Stimulated activated CD4-positive, alpha-beta T cell treated with anti-CD3 and anti-CD28 coated beads, Interleukin-1b, Interleukin-23, amount 100 ng/mL, for 48 hours (primary cell): ENCODE measurements around the gene GJB3.
"Not testable (repeated sequence)": the region's sequence is repeated elsewhere in the genome, so short reads cannot be mapped to it uniquely, and the experiment has no call there.

Experiments used
- DNase-seq: peaks from one replicate; pipeline ENCODE4 v3.0.0-alpha.2; 2020

GJB3 gene

GRCh38 chr1:34761176-34761761, 19.7 kb upstream of the GJB3 start:
- DNase-seq: no peak

DNA sequence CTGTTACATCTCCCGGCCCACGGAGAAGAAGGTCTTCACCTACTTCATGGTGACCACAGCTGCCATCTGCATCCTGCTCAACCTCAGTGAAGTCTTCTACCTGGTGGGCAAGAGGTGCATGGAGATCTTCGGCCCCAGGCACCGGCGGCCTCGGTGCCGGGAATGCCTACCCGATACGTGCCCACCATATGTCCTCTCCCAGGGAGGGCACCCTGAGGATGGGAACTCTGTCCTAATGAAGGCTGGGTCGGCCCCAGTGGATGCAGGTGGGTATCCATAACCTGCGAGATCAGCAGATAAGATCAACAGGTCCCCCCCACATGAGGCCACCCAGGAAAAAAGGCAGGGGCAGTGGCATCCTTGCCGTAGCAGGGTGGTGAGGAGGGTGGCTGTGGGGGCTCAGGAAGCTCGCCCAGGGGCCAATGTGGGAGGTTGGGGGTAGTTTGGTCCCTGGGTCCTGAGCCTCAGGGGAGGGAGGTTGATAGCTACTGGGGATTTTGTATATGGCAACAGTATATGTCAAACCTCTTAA, 19.2 kb upstream of the GJB3 start:
- no peak for DNase-seq

DNA sequence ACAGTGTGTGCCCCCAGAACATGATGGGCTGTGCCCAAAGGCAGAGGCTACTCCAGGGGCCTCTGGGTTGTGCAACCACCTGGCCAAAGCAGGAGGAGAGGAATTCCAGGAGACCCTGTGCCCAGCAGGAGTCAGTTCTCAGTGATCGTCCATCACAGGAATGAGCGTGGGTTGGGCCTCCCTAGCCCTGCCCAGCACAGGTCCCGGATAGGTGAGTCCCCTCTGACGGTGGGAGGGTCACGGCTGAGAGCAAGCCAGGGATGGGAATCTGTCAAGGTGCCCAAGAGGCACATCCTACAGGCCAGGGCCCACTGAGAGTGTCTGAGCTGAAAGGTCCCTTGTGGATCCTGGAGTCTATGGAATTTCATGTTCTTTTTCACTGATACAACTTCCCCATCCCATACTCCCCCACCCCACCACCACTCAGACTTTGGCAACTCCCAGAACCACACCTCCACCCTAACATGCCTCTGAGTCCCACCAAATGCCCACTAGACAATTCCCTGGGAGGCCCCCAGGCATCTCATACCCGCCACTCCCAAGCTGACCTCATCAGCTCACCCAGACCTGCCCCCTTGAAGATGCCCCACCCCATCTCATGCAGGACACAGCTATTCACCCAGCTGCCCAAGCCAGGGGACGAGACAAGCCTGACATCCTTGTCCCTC, 18.4 kb upstream of the GJB3 start:
- DNase-seq: no peak

DNA sequence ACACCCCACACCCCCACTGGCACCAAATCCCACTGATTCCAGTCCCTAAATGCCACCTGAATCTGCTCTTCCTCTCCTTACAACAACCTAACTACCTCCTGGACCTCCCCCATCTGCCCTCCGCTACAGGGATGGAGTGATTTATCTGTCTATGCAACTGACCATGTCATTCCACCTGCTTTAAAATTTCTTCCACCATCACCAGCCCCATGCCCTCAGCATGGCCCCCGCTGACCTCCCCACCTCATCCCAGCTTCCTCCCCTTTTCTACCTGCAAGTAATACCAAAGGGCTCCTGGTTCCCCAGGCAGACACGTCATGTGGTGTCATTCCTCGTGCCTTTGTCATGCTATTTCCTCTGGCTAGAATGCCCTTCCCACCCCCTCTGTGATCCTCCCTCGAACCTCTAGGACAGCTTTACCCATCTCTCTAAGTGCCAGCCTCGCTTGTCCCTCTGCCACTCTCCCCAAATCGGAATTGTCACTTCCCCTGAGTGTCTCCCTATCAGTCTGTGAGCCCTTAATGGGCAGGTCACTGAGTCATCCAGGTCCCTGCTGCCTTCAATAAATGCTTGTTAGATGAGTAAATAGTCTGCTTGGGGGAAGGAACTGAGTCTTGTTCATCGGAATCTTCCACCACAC, 17.8 kb upstream of the GJB3 start:
- DNase-seq: no peak

DNA sequence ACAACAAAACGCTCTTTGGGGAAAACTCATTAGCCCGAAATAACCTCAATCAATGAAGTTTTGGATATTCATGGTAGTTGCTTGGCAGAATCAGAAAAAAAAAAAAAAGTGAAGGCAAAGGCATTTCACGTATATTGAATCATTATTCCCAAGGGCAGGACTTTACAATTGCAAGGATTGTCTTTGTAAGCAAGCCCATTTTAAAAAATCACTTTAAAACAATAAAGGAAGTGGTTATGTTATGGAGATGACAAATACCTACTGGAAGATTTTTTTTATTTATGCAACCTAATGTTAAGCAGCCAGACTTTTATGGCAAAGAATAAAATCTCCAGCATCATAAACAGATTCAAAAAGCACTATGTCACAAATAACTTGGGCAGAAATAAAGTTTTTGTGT, 12.2 kb upstream of the GJB3 start:
- DNase-seq: no peak

- no peak for DNase-seq
Observed at GRCh38 chr1:34770891-34771504, 10.0 kb upstream of the GJB3 start.

GRCh38 chr1:34771573-34772371, 9.2 kb upstream of the GJB3 start:
- no peak for DNase-seq

GRCh38 chr1:34773114-34773513, 7.9 kb upstream of the GJB3 start:
- DNase-seq: not testable (repeated sequence)

GRCh38 chr1:34774957-34775356, 6.1 kb upstream of the GJB3 start:
- no peak for DNase-seq

- DNase-seq: no peak
Observed at GRCh38 chr1:34776911-34777310, 4.1 kb upstream of the GJB3 start.

DNA sequence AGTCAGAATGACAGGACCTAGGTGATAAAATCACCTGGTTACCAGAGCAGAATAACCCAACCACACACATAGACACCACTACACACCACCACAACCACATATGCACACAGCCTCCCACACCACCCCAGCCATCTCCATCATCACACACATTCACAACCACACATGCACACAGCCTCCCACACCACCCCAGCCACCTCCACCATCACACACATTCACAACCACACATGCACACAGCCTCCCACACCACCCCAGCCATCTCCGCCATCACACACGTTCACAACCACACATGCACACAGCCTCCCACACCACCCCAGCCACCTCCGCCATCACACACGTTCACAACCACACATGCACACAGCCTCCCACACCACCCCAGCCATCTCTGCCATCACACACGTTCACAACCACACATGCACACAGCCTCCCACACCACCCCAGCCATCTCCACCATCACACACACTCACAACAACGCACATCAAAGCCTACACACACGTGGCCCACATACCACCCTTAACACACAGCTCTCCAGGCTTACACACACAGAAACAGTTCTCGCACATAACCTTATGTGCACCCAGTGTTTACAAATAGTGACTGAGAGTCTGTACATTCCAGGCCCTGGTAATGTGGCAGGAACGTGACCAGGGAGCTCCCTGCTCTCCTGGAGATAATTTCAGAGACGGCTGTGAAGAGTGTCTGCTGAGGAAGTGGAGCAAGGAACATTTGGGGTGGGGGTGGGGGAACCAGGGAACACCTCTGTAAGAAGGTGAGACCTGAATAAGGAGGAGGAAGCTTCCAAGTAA, 3.3 kb upstream of the GJB3 start:
- no peak for DNase-seq

GRCh38 chr1:34778381-34778780, 2.6 kb upstream of the GJB3 start:
- DNase-seq: no peak

- no peak for DNase-seq
Observed at GRCh38 chr1:34779005-34779404, 2.0 kb upstream of the GJB3 start.

DNA sequence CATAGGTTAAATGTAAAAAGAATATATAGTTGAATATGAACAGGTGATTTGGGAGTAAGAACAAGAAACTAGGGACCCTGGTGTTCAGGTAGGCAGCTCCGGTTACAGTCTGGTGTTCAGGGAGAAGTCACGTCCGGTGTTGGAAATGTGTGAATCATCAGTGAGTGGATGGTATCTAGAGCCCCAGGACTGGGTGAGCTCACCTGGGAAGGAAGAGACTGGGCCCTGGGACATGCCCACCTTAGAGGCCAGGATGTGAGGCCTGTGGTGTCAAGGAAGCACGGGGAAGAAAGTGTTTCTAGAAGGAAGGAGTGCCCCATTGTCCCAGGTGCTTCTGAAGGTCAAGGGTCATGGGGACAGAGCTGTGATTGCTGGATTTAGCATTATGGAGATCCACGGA, 1.5 kb upstream of the GJB3 start:
- no peak for DNase-seq

DNA sequence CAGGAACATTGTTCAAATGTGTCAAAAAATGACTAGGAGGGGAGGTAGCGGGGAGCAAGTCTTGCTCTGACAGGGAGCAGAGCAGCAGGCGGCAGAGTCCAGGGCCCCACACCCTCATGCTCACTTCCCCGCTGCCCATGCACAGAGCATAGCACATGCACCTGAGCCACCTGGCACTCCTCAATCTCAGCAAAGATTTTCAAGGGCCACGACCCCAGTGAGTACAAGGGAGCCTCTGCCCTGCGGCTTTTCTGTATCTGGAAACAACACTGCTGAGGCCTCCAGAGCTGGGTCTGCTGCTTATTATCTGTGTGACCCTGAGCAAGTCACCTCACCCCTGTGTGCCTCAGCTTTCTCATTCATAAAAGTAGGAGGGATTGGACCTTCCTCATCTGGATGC, 1.1 kb upstream of the GJB3 start:
- no peak for DNase-seq

GRCh38 chr1:34780528-34780927, 486 bp upstream of the GJB3 start:
- no peak for DNase-seq

GRCh38 chr1:34781844-34782391, 904 bp downstream of the GJB3 start:
- DNase-seq: no peak

GRCh38 chr1:34784751-34785221, 3.8 kb downstream of the GJB3 start:
- no peak for DNase-seq

- DNase-seq: no peak
Observed at GRCh38 chr1:34785231-34785874, 4.3 kb downstream of the GJB3 start.

- no peak for DNase-seq
Observed at GRCh38 chr1:34785875-34786470, 5.0 kb downstream of the GJB3 start.
